GM12878 (cell line): ENCODE measurements around the gene ANAPC2. TPM values are rescaled to one million over a fixed set of nuclear protein-coding genes. Genes with fewer than 3 reads are reported as not detected.

ENCODE experiments used
- ATAC-seq: fragments of 200-7000 bp; cut with Tn5 transposase; 3 replicates; pipeline ENCODE4 v1.9.1; 2020; ENCODE audit warnings: mild to moderate bottlenecking, moderate library complexity
- BruUV-seq: library from RNA; stranded (reverse); fragments of 400-500 nt; replicated peaks from 2 replicates; lab custom pipeline; 2021; lab: Mats Ljungman, UMichigan
- CTCF ChIA-PET: fragments of 300-600 bp; sonication (Branson Sonifier 250); formaldehyde crosslinking; extraction: SDS; loops from one replicate; lab custom pipeline; 2021; ENCODE audit warnings: inconsistent platforms; lab: Yijun Ruan, JAX
- POLR2A ChIA-PET: fragments of 350-600 bp; formaldehyde crosslinking; extraction: SDS; loops from one replicate; lab custom pipeline; 2021; ENCODE audit warnings: inconsistent platforms; lab: Charles Lee
- RAD21 ChIA-PET: fragments of 300-600 bp; sonication (Branson Sonifier 250); formaldehyde crosslinking; loops from one replicate; lab custom pipeline; 2023; ENCODE audit warnings: antibody characterized with exemption; ENCODE audit not compliant: unreplicated experiment; lab: Charles Lee
- SMC1A ChIA-PET: fragments of 300-600 bp; sonication (Branson Sonifier 250); formaldehyde crosslinking; loops from one replicate; lab custom pipeline; 2023; ENCODE audit not compliant: unreplicated experiment, uncharacterized antibody; lab: Charles Lee
- DNase-seq: peaks from one replicate; pipeline ENCODE4 v3.0.0-alpha.2; 2011; ENCODE audit warnings: low read depth, low spot score
- FAIRE-seq: peaks from 3 replicates; lab custom pipeline; 2011; peaks lifted over from hg19 to GRCh38; lab: Jason Lieb, UNC
- H2AFZ ChIP-seq: 2 replicates; pipeline ENCODE4 v1.6.0; 2011; ENCODE audit warnings: low read depth, low read length, control low read depth; ENCODE audit not compliant: control insufficient read depth
- H3K27ac ChIP-seq: 2 replicates; pipeline ENCODE4 v1.5.1; 2011; ENCODE audit warnings: control low read depth; ENCODE audit not compliant: control insufficient read depth, insufficient read depth
- H3K27me3 ChIP-seq, 2 experiments: replicated peaks in 1 of 2; 2 replicates each; pipeline versions ENCODE4 v1.6.0 to v1.6.1; 2011; ENCODE audit warnings: low read length in 1 of 2; ENCODE audit not compliant: control insufficient read depth in 2 of 2, insufficient read depth in 2 of 2
- H3K36me3 ChIP-seq, 2 experiments: 2 replicates each; pipeline ENCODE4 v1.5.1; 2011; ENCODE audit warnings: low read length in 1 of 2; ENCODE audit not compliant: control insufficient read depth in 2 of 2, insufficient read depth in 2 of 2
- H3K4me1 ChIP-seq: 2 replicates; pipeline ENCODE4 v1.6.1; 2011; ENCODE audit warnings: mild to moderate bottlenecking, low read length, moderate library complexity, mixed read lengths; ENCODE audit not compliant: control insufficient read depth, insufficient read depth
- H3K4me2 ChIP-seq: 2 replicates; pipeline ENCODE4 v1.6.0; 2011; ENCODE audit warnings: control low read depth; ENCODE audit not compliant: control insufficient read depth, insufficient read depth
- H3K4me3 ChIP-seq: fragments of 200-600 bp; sonication (generic); 2 replicates; pipeline ENCODE4 v1.5.1; 2016
- H3K79me2 ChIP-seq: 2 replicates; pipeline ENCODE4 v1.6.0; 2011; ENCODE audit warnings: low read length; ENCODE audit not compliant: control insufficient read depth, insufficient read depth
- H3K9ac ChIP-seq: 2 replicates; pipeline ENCODE4 v1.8.0; 2011; ENCODE audit warnings: low read length, control low read depth, mixed read lengths; ENCODE audit not compliant: control insufficient read depth, insufficient read depth
- H3K9me3 ChIP-seq: replicated peaks from 3 replicates; pipeline ENCODE4 v1.5.1; 2011; ENCODE audit warnings: mild to moderate bottlenecking, low read length; ENCODE audit not compliant: control insufficient read depth, insufficient read depth
- H4K20me1 ChIP-seq: 2 replicates; pipeline ENCODE4 v1.6.0; 2011; ENCODE audit not compliant: control insufficient read depth, insufficient read depth
- ATF3 ChIP-seq: IDR thresholded peaks from 2 replicates; pipeline ENCODE4 v1.6.1; 2011; ENCODE audit warnings: low read depth, mild to moderate bottlenecking, low read length, moderate library complexity, borderline replicate concordance; ENCODE audit errors: extremely low read depth
- CHD2 ChIP-seq: IDR thresholded peaks from 2 replicates; pipeline ENCODE4 v1.6.1; 2011; ENCODE audit warnings: low read depth, low read length, improper control_type of control experiment, borderline replicate concordance
- E2F4 ChIP-seq: IDR thresholded peaks from 2 replicates; pipeline ENCODE4 v1.6.1; 2012; ENCODE audit warnings: low read depth, low read length, improper control_type of control experiment
- IRF4 ChIP-seq: IDR thresholded peaks from 2 replicates; pipeline ENCODE4 v1.6.1; 2011; ENCODE audit warnings: low read depth, low read length
- JUNB ChIP-seq: IDR thresholded peaks from 2 replicates; pipeline ENCODE4 v1.6.1; 2016; ENCODE audit warnings: antibody characterized with exemption, mild to moderate bottlenecking
- MAX ChIP-seq: IDR thresholded peaks from 2 replicates; pipeline ENCODE4 v1.6.1; 2012; ENCODE audit warnings: low read depth, low read length, improper control_type of control experiment
- MYB ChIP-seq: fragments of 150-350 bp; IDR thresholded peaks from 2 replicates; pipeline ENCODE4 v1.6.1; 2014; ENCODE audit warnings: mild to moderate bottlenecking, low read depth, low read length, borderline replicate concordance
- NFYA ChIP-seq: IDR thresholded peaks from 2 replicates; pipeline ENCODE4 v1.6.1; 2011; ENCODE audit warnings: low read depth, mild to moderate bottlenecking, low read length, improper control_type of control experiment, borderline replicate concordance
- NR2C1 ChIP-seq: fragments of 450-650 bp; IDR thresholded peaks from 2 replicates; pipeline ENCODE4 v1.6.1; 2017; ENCODE audit warnings: antibody characterized with exemption, mild to moderate bottlenecking, moderate library complexity
- POLR2A ChIP-seq: IDR thresholded peaks from 2 replicates; pipeline ENCODE4 v1.6.1; 2011; ENCODE audit warnings: low read depth, mild to moderate bottlenecking, low read length
- RBBP5 ChIP-seq: fragments of 200-600 bp; sonication (generic); conservative IDR thresholded peaks from 2 replicates; pipeline ENCODE4 v1.6.1; 2016
- RELB ChIP-seq: fragments of 450-650 bp; IDR thresholded peaks from 2 replicates; pipeline ENCODE4 v1.6.1; 2017; ENCODE audit warnings: low read depth, mild to moderate bottlenecking, moderate library complexity
- SMARCA5 ChIP-seq: fragments of 450-650 bp; IDR thresholded peaks from 2 replicates; pipeline ENCODE4 v1.6.1; 2017; ENCODE audit warnings: mild to moderate bottlenecking
- SMC3 ChIP-seq: IDR thresholded peaks from 2 replicates; pipeline ENCODE4 v1.6.1; 2011; ENCODE audit warnings: low read length, improper control_type of control experiment, borderline replicate concordance
- STAT1 ChIP-seq: fragments of 450-650 bp; conservative IDR thresholded peaks from 2 replicates; pipeline ENCODE4 v1.6.1; 2014; ENCODE audit warnings: antibody characterized with exemption, mild to moderate bottlenecking
- WGBS: methylation state at CpG from one replicate; pipeline ENCODE4 v1.1.6; 2016; ENCODE audit warnings: low lambda C conversion rate; ENCODE audit not compliant: insufficient replicate concordance, insufficient coverage; ENCODE audit errors: missing lambda C conversion rate; 5-methylcytosine and 5-hydroxymethylcytosine counted together
- in situ Hi-C: fragments of 300-500 bp; cut with MboI; formaldehyde crosslinking; loops from 9 replicates; pipeline ENCODE4 v1.14.3; 2018; ENCODE audit warnings: mixed read lengths
- intact Hi-C: fragments of 100-400 bp; cut with micrococcal nuclease; formaldehyde crosslinking; loops from one replicate; pipeline ENCODE4 v1.14.2; 2022; ENCODE audit not compliant: unreplicated experiment
- polyA plus RNA-seq, 11 experiments: library from polyadenylated mRNA; depleted of rRNA in 4 of 11; unstranded in 6 of 11; stranded (reverse) in 5 of 11; fragments of >200 nt; fragmentation: Nextera tagmentation in 4 of 11; fragmentation: Illumina TruSeq in 1 of 11; extraction: Ambion mirVana in 4 of 11; extraction: Trizol in 1 of 11; gene quantifications; 1 replicate in 1 of 11; 2 replicates in 10 of 11; pipeline versions ENCODE4 v1.2.1 to v1.2.3, GENCODE V29; 2011 to 2016; ENCODE audit warnings: inconsistent platforms in 2 of 11, missing spikeins in 2 of 11, low read depth in 1 of 11
- total RNA-seq, 4 experiments: library from RNA; depleted of rRNA in 3 of 4; stranded (reverse); fragments of >200 nt in 3 of 4; fragmentation: Illumina TruSeq in 1 of 4; extraction: Trizol in 1 of 4; gene quantifications; 2 replicates each; pipeline versions ENCODE4 v1.2.1 to v1.2.3, GENCODE V29; 2013 to 2021

Gene ANAPC2
- total and polyA plus RNA-seq, 10 of the 15 experiments (the other 5 are each of a cell fraction or from before 2014, with no cell fraction given) = 0.03 to 65.2 (median 20.5) TPM

- intact Hi-C loops = no loop called here
- no peak for ATAC-seq
Observed at GRCh38 chr9:137145731-137146526, 42.4 kb downstream of the ANAPC2 start.

More at GRCh38 chr9:137145731-137146526, 42.4 kb downstream of the ANAPC2 start:
- Histone ChIP-seq H3K27me3 (peaks cover 0 to 2% of the 10 kb centered on the region in 2 experiments; a peak in 2 of 4 replicates), H3K36me3 (no peaks in the 10 kb centered on the region), H4K20me1 (no peaks in the 10 kb centered on the region), H3K9me3 (no peaks in the 10 kb centered on the region), H3K27ac (no peak overlapping the region), H3K4me2 (no peak overlapping the region), H3K79me2 (no peaks in the 10 kb centered on the region), H3K9ac (no peak overlapping the region)
- WGBS = 47% methylated on average over 31 of the region's 49 CpGs
- CTCF ChIA-PET = no interaction called here
- BruUV-seq = no TSS peak
- FAIRE-seq = no peak
- TF ChIP-seq JUNB = no peak
- TF ChIP-seq MAX = no peak
- TF ChIP-seq ATF3 = no peak
- no peak for TF ChIP-seq E2F4
- no peak for TF ChIP-seq NR2C1
- no peak for TF ChIP-seq POLR2A
- no peak for TF ChIP-seq STAT1
- no peak for TF ChIP-seq MYB
- TF ChIP-seq RBBP5 = no peak
- no peak for TF ChIP-seq SMARCA5
- no peak for TF ChIP-seq SMC3
- TF ChIP-seq IRF4 = no peak
- TF ChIP-seq NFYA = no peak
- no peak for TF ChIP-seq RELB
- TF ChIP-seq CHD2 = no peak
- TF ChIP-seq, all 136 proteins: peak for 0
- in situ Hi-C loops = no loop called here
- ChIA-PET POLR2A (interaction anchor here (0.5 kb wide), 1 partner anchor 62 kb away, joined by 3 read pairs; no protein-coding TSS in a partner anchor), SMC1A (no interaction called here), RAD21 (no interaction called here)
- H3K4me1 ChIP-seq = peaks cover 6% of the 10 kb centered on the region; the same call in 1 of the 2 replicates
- H2AFZ ChIP-seq = no peak overlapping the region
- DNase-seq = no peak
- no peak overlapping the region for H3K4me3 ChIP-seq
